Ishikawa (cell line): Measurements from ENCODE around the gene RIPOR3.

Source experiments
- CEBPB ChIP-seq: IDR thresholded peaks from 2 replicates; pipeline ENCODE4 v1.6.1; 2012
- CREB1 ChIP-seq: IDR thresholded peaks from 2 replicates; pipeline ENCODE4 v1.6.1; 2012; ENCODE audit warnings: low read depth
- EGR1 ChIP-seq: IDR thresholded peaks from 2 replicates; pipeline ENCODE4 v1.6.1; 2012
- EP300 ChIP-seq: IDR thresholded peaks from 2 replicates; pipeline ENCODE4 v1.6.1; 2012; ENCODE audit warnings: borderline replicate concordance
- FOXM1 ChIP-seq: IDR thresholded peaks from 2 replicates; pipeline ENCODE4 v1.6.1; 2012; ENCODE audit warnings: low read depth, borderline replicate concordance
- MAX ChIP-seq: IDR thresholded peaks from 2 replicates; pipeline ENCODE4 v1.6.1; 2012
- NFIC ChIP-seq: IDR thresholded peaks from 2 replicates; pipeline ENCODE4 v1.6.1; 2012
- RAD21 ChIP-seq: IDR thresholded peaks from 2 replicates; pipeline ENCODE4 v1.6.1; 2012; ENCODE audit warnings: low read depth
- TAF1 ChIP-seq: IDR thresholded peaks from 2 replicates; pipeline ENCODE4 v1.6.1; 2012; ENCODE audit warnings: low read depth, mild to moderate bottlenecking
- TCF12 ChIP-seq: IDR thresholded peaks from 2 replicates; pipeline ENCODE4 v1.6.1; 2012; ENCODE audit warnings: low read depth
- TEAD4 ChIP-seq: IDR thresholded peaks from 2 replicates; pipeline ENCODE4 v1.6.1; 2012
- USF1 ChIP-seq: IDR thresholded peaks from 2 replicates; pipeline ENCODE4 v1.6.1; 2012
- YY1 ChIP-seq: IDR thresholded peaks from 2 replicates; pipeline ENCODE4 v1.6.1; 2012; ENCODE audit warnings: low read depth
- ZBTB7A ChIP-seq: IDR thresholded peaks from 2 replicates; pipeline ENCODE4 v1.6.1; 2012; ENCODE audit warnings: low read depth
- TF ChIP-seq, protein P1 (sequence below): IDR thresholded peaks from 2 replicates; pipeline ENCODE4 v1.6.1; 2012; ENCODE audit warnings: low read depth, mild to moderate bottlenecking

Gene RIPOR3

DNA sequence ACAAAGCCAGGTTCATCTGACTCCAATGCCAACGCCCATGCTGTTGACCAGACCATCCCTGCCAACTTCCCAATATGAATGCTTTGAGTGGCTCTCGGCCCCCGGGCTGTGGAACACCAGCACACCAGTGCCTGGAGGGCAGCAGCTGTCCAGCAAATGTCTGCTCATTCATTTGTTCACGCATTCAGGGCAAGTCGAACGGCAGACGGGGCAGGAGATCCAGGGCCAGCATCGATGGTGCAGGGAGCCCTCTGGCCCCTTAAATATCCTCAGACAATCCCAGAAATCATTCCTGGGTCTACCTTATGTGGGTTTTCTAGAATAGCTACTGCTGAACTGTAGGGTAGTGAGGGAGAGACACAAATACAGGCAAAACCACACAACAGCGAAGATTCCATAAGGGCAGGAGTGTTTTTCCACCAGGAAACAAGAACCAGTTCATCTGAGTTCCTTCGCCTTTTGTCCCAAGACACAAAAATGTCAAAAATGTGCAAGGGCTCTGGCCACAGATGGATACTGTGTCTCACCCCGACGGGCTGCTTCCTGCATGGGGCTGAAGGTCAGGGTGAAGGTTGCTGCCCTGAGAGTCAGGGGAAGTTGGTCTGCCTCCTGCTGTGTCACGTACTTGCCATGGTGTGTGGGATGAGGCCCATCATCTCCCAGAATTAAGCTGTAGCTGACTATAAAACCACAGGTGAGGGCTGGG, 15.5 kb downstream of the RIPOR3 start:
- TF ChIP-seq TEAD4 (peak; percentile 79), CREB1 (no peak)

- TF ChIP-seq FOXM1 (no peak), CEBPB (no peak), TCF12 (no peak), TAF1 (no peak), EP300 (no peak), ZBTB7A (no peak), YY1 (no peak), RAD21 (no peak), EGR1 (no peak), NFIC (no peak), USF1 (no peak), TEAD4 (no peak), CREB1 (no peak), MAX (no peak)
- TF ChIP-seq, protein P1, sequence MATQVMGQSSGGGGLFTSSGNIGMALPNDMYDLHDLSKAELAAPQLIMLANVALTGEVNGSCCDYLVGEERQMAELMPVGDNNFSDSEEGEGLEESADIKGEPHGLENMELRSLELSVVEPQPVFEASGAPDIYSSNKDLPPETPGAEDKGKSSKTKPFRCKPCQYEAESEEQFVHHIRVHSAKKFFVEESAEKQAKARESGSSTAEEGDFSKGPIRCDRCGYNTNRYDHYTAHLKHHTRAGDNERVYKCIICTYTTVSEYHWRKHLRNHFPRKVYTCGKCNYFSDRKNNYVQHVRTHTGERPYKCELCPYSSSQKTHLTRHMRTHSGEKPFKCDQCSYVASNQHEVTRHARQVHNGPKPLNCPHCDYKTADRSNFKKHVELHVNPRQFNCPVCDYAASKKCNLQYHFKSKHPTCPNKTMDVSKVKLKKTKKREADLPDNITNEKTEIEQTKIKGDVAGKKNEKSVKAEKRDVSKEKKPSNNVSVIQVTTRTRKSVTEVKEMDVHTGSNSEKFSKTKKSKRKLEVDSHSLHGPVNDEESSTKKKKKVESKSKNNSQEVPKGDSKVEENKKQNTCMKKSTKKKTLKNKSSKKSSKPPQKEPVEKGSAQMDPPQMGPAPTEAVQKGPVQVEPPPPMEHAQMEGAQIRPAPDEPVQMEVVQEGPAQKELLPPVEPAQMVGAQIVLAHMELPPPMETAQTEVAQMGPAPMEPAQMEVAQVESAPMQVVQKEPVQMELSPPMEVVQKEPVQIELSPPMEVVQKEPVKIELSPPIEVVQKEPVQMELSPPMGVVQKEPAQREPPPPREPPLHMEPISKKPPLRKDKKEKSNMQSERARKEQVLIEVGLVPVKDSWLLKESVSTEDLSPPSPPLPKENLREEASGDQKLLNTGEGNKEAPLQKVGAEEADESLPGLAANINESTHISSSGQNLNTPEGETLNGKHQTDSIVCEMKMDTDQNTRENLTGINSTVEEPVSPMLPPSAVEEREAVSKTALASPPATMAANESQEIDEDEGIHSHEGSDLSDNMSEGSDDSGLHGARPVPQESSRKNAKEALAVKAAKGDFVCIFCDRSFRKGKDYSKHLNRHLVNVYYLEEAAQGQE = no peak
Observed at GRCh38 chr20:50674138-50674825, 17.1 kb downstream of the RIPOR3 start.

DNA sequence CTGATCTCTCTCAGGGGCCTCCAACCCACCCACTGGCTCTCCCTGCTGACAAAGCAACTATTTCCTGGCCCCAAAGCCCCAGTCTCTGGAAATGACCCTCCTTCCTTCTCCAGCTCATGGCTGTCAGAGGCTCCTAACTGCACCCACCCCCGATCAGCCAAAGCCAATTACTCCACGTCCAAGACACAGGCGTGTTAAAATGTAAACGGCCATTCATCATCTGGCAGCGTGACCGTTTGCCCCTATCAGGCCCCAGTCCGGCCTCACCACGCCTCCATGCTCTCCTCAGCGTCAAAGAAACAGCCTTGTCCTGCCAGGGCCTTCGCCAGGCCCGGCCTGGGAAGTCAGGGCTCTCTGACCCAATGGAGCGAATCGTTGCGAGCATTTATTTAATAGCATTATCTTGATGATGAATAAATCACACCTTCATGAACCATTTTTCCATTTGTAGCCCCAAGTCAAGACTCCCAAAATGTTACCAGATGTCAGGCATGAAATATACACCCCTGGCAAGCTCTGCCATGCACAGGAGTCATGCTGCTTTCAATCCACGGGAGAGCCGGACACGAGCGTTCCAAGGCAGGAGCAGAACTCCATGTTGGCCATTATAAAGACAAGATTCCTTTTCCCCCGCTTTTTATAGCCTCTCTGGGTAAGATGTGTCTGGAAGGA, 17.7 kb downstream of the RIPOR3 start:
- TF ChIP-seq TEAD4 (0 out of 2 replicates have a peak, but pooled peaks have one; percentile 30), YY1 (no peak), TCF12 (peak; percentile 61), EP300 (peak; percentile 69; the same call in 1 of the 2 replicates), EGR1 (no peak), ZBTB7A (no peak), TAF1 (no peak), RAD21 (no peak), MAX (peak; percentile 80), USF1 (peak; percentile 72), CEBPB (no peak), NFIC (peak; percentile 66), FOXM1 (no peak)

GRCh38 chr20:50673146-50673465, 18.2 kb downstream of the RIPOR3 start:
- no peak for TF ChIP-seq EGR1
- TF ChIP-seq YY1 = no peak
- TF ChIP-seq, protein P1 = no peak
- no peak for TF ChIP-seq RAD21
- no peak for TF ChIP-seq ZBTB7A
- no peak for TF ChIP-seq MAX
- TF ChIP-seq TAF1 = no peak
- no peak for TF ChIP-seq FOXM1
- no peak for TF ChIP-seq CEBPB
- no peak for TF ChIP-seq TEAD4

DNA sequence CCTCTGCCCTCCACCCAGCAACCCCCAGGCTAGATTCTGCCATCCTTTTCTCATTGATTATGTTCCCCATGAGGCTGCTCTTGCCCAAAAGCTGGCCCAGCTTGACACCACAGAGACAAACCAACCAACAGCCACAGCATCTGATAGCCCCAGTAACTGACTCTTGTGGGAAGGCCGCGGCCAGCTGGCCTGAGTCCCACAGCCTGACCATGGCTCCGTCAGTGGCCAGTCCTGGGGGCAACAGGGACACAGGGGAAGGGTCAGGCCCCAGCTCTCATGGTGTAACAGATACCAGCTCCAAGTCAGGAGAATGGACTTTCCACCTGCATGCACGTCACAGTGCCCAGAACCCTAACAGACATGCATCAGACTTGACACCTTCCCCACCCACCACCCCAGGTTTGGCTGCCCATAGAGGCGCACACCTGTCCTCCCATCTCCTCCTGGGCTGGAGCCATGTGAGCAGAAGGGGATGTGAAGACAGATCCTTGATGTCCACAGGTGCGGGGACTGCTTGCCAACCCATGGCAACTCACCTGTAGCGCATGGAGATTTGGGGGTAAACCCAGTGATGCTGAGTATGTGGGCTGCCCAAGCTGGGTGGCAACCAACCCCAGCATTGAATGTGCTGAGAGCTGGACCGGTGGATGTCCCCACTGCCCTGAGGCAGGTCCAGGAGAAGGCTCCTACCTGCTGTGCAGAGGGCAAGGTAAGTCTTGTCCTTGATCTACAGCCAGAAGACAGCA, 18.8 kb downstream of the RIPOR3 start:
- TF ChIP-seq YY1 (no peak), EP300 (no peak), MAX (no peak), NFIC (no peak), CEBPB (no peak), RAD21 (no peak), ZBTB7A (no peak)
- TF ChIP-seq, protein P1 = no peak
